T-cell (primary cell): ENCODE results near the gene LIFR. TPM values are rescaled to one million over a fixed set of nuclear protein-coding genes. Genes with fewer than 3 reads are reported as not detected.
A peak's percentile ranks its signal among the peaks of the same experiment; 100 is the strongest.

Experiments
- ATAC-seq, 4 experiments: fragments of 200-7000 bp in 3 of 4; fragments of 150-1000 bp in 1 of 4; cut with Tn5 transposase; replicated peaks in 1 of 4; 1 replicate in 3 of 4; 2 replicates in 1 of 4; pipeline ENCODE4 v1.10.0; 2021; ENCODE audit warnings: moderate library complexity in 3 of 4, mild to moderate bottlenecking in 2 of 4, moderate number of reproducible peaks in 1 of 4
- CTCF ChIA-PET, 2 donors: fragments of 300-600 bp; sonication (Branson Sonifier 250); formaldehyde crosslinking; loops; one replicate each; lab custom pipeline; 2022; ENCODE audit warnings: antibody characterized with exemption in 2 of 2; lab: Charles Lee
- POLR2A ChIA-PET, 2 donors: fragments of 300-600 bp; sonication (Branson Sonifier 250); formaldehyde crosslinking; loops; one replicate each; lab custom pipeline; 2022; ENCODE audit warnings: antibody characterized with exemption in 2 of 2; lab: Charles Lee
- DNase-seq, 35 experiments: peaks; one replicate each; pipeline versions ENCODE4 v3.0.0 to v3.0.0-alpha.2; 2013 to 2023
- H3K27ac ChIP-seq: one replicate; pipeline ENCODE4 v1.5.1; 2013; ENCODE audit warnings: low read length
- H3K27me3 ChIP-seq, 2 experiments: replicated peaks in 1 of 2; 1 replicate in 1 of 2; 2 replicates in 1 of 2; pipeline versions ENCODE4 v1.6.1 to v1.7.0; 2013; ENCODE audit warnings: low read length in 1 of 2, mixed read lengths in 1 of 2; ENCODE audit not compliant: control insufficient read depth in 2 of 2, insufficient read depth in 2 of 2; ENCODE audit errors: extremely low read depth in 1 of 2
- H3K36me3 ChIP-seq, 2 donors: 1 replicate in 1 of 2; 2 replicates in 1 of 2; pipeline versions ENCODE4 v1.6.1 to v1.7.0; 2013; ENCODE audit warnings: low read length in 1 of 2; ENCODE audit not compliant: control insufficient read depth in 2 of 2, insufficient read depth in 1 of 2; ENCODE audit errors: extremely low read depth in 1 of 2
- H3K4me1 ChIP-seq, 2 experiments: 1 replicate in 1 of 2; 2 replicates in 1 of 2; pipeline versions ENCODE4 v1.6.1 to v1.7.0; 2013; ENCODE audit warnings: low read length in 2 of 2, mixed read lengths in 1 of 2; ENCODE audit not compliant: insufficient read depth in 2 of 2, control insufficient read depth in 1 of 2; ENCODE audit errors: extremely low read depth in 1 of 2
- H3K4me3 ChIP-seq, 2 donors: 1 replicate in 1 of 2; 2 replicates in 1 of 2; pipeline versions ENCODE4 v1.5.1 to v1.7.0; 2013; ENCODE audit warnings: mild to moderate bottlenecking in 2 of 2, low read length in 1 of 2, moderate library complexity in 1 of 2; ENCODE audit not compliant: control insufficient read depth in 1 of 2; ENCODE audit errors: extremely low read depth in 1 of 2
- H3K9me3 ChIP-seq: 2 replicates; pipeline ENCODE4 v1.7.0; 2013
- H3K27ac Mint-ChIP-seq, 2 donors: one replicate each; pipeline ENCODE4 v1.8.0; 2020 to 2021; ENCODE audit warnings: mild to moderate bottlenecking in 2 of 2, mixed read lengths in 2 of 2
- H3K27me3 Mint-ChIP-seq, 2 donors: one replicate each; pipeline ENCODE4 v1.8.0; 2021 to 2022; ENCODE audit warnings: mixed read lengths in 2 of 2
- H3K36me3 Mint-ChIP-seq: one replicate; pipeline ENCODE4 v1.8.0; 2021; ENCODE audit warnings: mixed read lengths
- H3K4me1 Mint-ChIP-seq, 3 donors: one replicate each; pipeline ENCODE4 v1.8.0; 2020 to 2022; ENCODE audit warnings: mixed read lengths in 3 of 3, mild to moderate bottlenecking in 1 of 3
- H3K4me3 Mint-ChIP-seq, 3 donors: one replicate each; pipeline ENCODE4 v1.8.0; 2020 to 2022; ENCODE audit warnings: mild to moderate bottlenecking in 3 of 3, mixed read lengths in 3 of 3, moderate library complexity in 3 of 3
- H3K9me3 Mint-ChIP-seq, 3 donors: one replicate each; pipeline ENCODE4 v1.8.0; 2020 to 2022; ENCODE audit warnings: mixed read lengths in 3 of 3
- WGBS: methylation state at CpG from one replicate; pipeline ENCODE4 v1.1.5; 2013; ENCODE audit warnings: missing lambda C conversion rate; ENCODE audit not compliant: insufficient coverage; 5-methylcytosine and 5-hydroxymethylcytosine counted together
- total RNA-seq, 35 experiments: library from RNA in 6 of 35; stranded (reverse) in 6 of 35; fragments of 120-200 nt in 1 of 35; gene quantifications; one replicate each; pipeline versions ENCODE4 v1.2.1 to v1.2.4 and lab custom pipeline; 2013 to 2026

LIFR gene
- total RNA-seq, 5 donors from 2014 or later (not counting 1 experiment from before 2014, with no cell fraction given): 0.12 to 1.2 (median 0.66) TPM; not detected in 1

- Mint-ChIP-seq H3K9me3 (no peaks in the 10 kb centered on the region), H3K27me3 (peaks cover 18 to 21% of the 10 kb centered on the region in 2 donors), H3K36me3 (no peaks in the 10 kb centered on the region), H3K4me3 (no peak overlapping the region), H3K27ac (no peak overlapping the region), H3K4me1 (no peaks in the 10 kb centered on the region)
- Histone ChIP-seq H3K36me3 (no peaks in the 10 kb centered on the region), H3K4me1 (no peaks in the 10 kb centered on the region), H3K9me3 (no peaks in the 10 kb centered on the region), H3K27me3 (peaks cover 6 to 9% of the 10 kb centered on the region in 2 experiments), H3K27ac (no peak overlapping the region), H3K4me3 (no peak overlapping the region)
- ChIA-PET POLR2A (no interaction called here), CTCF (no interaction called here)
- DNase-seq: no peak
- 67% methylated on average over 4 of the region's 6 CpGs for WGBS
- ATAC-seq: no peak
Measured at GRCh38 chr5:38494175-38494574, 62.3 kb downstream of the LIFR start.

- Mint-ChIP-seq H3K27me3 (peaks cover 33 to 47% of the 10 kb centered on the region in 2 donors), H3K36me3 (no peaks in the 10 kb centered on the region), H3K4me3 (no peak overlapping the region), H3K4me1 (no peaks in the 10 kb centered on the region), H3K9me3 (no peaks in the 10 kb centered on the region), H3K27ac (no peak overlapping the region)
- Histone ChIP-seq H3K4me3 (no peak overlapping the region), H3K4me1 (no peaks in the 10 kb centered on the region), H3K36me3 (no peaks in the 10 kb centered on the region), H3K9me3 (no peaks in the 10 kb centered on the region), H3K27me3 (peaks cover 2 to 6% of the 10 kb centered on the region in 2 experiments), H3K27ac (no peak overlapping the region)
- CTCF ChIA-PET: interaction anchor here (0.9 to 1.2 kb wide), 2 partner anchors 42 to 1060 kb away, joined by 3 read pairs; no protein-coding TSS in a partner anchor
- peak in 1 of 35 experiments; percentile 5 for DNase-seq
- ATAC-seq: no peak
- 92% methylated on average over 9 of the region's 10 CpGs for WGBS
- POLR2A ChIA-PET: no interaction called here
Measured at GRCh38 chr5:38483805-38484398, 72.5 kb downstream of the LIFR start.

- 60% methylated on average over 3 of the region's 6 CpGs for WGBS
- H3K4me3 Mint-ChIP-seq: no peak overlapping the region
- no peak overlapping the region for H3K27ac Mint-ChIP-seq
Measured at GRCh38 chr5:38479315-38479904, 77.0 kb downstream of the LIFR start.

GRCh38 chr5:38478878-38479277 lies 77.6 kb downstream of the LIFR start:
- H3K4me1 ChIP-seq: no peaks in the 10 kb centered on the region
- no peak overlapping the region for H3K4me3 Mint-ChIP-seq
- no peaks in the 10 kb centered on the region for H3K9me3 Mint-ChIP-seq
- no peaks in the 10 kb centered on the region for H3K4me1 Mint-ChIP-seq
- POLR2A ChIA-PET: no interaction called here
- no peak overlapping the region for H3K27ac ChIP-seq
- H3K27ac Mint-ChIP-seq: no peak overlapping the region
- peaks cover 2 to 3% of the 10 kb centered on the region in 2 experiments for H3K27me3 ChIP-seq
- peaks cover 34 to 44% of the 10 kb centered on the region in 2 donors for H3K27me3 Mint-ChIP-seq
- CTCF ChIA-PET: interaction anchor here in 1 of 2 donors (1.4 kb wide), 1 partner anchor 37 kb away, joined by 5 read pairs; no protein-coding TSS in a partner anchor
- ATAC-seq (no peak), DNase-seq (no peak)
- no peaks in the 10 kb centered on the region for H3K36me3 ChIP-seq
- WGBS: 36% methylated on average over 1 of the region's 3 CpGs
- no peak overlapping the region for H3K4me3 ChIP-seq
- H3K36me3 Mint-ChIP-seq: no peaks in the 10 kb centered on the region
- H3K9me3 ChIP-seq: no peaks in the 10 kb centered on the region

More at GRCh38 chr5:38479315-38479904, 77.0 kb downstream of the LIFR start:
- ChIA-PET CTCF (interaction anchor here in 1 of 2 donors (1.4 kb wide), 1 partner anchor 37 kb away, joined by 5 read pairs; no protein-coding TSS in a partner anchor), POLR2A (no interaction called here)
- Mint-ChIP-seq H3K9me3 (no peaks in the 10 kb centered on the region), H3K4me1 (no peaks in the 10 kb centered on the region), H3K36me3 (no peaks in the 10 kb centered on the region), H3K27me3 (peaks cover 37 to 48% of the 10 kb centered on the region in 2 donors)
- Histone ChIP-seq H3K36me3 (no peaks in the 10 kb centered on the region), H3K27me3 (peaks cover 3% of the 10 kb centered on the region in 2 experiments), H3K9me3 (no peaks in the 10 kb centered on the region), H3K27ac (no peak overlapping the region), H3K4me1 (no peaks in the 10 kb centered on the region), H3K4me3 (no peak overlapping the region)
- DNase-seq (no peak), ATAC-seq (no peak)

- H3K4me1 Mint-ChIP-seq: no peaks in the 10 kb centered on the region
- ChIA-PET POLR2A (no interaction called here), CTCF (interaction anchor here in 1 of 2 donors (1.4 kb wide), 1 partner anchor 36 kb away, joined by 5 read pairs; no protein-coding TSS in a partner anchor)
- no peaks in the 10 kb centered on the region for H3K36me3 ChIP-seq
- H3K9me3 Mint-ChIP-seq: no peaks in the 10 kb centered on the region
- H3K4me1 ChIP-seq: no peaks in the 10 kb centered on the region
- H3K9me3 ChIP-seq: no peaks in the 10 kb centered on the region
- H3K36me3 Mint-ChIP-seq: no peaks in the 10 kb centered on the region
- ATAC-seq (no peak), DNase-seq (no peak)
- H3K4me3 ChIP-seq: no peak overlapping the region
- H3K27me3 ChIP-seq: peaks cover 1 to 5% of the 10 kb centered on the region in 2 experiments
- no CpG with 5 or more reads among the region's 3 CpGs for WGBS
- H3K27me3 Mint-ChIP-seq: peaks cover 34 to 44% of the 10 kb centered on the region in 2 donors
- H3K4me3 Mint-ChIP-seq: no peak overlapping the region
- no peak overlapping the region for H3K27ac ChIP-seq
- no peak overlapping the region for H3K27ac Mint-ChIP-seq
Measured at GRCh38 chr5:38478166-38478565, 78.3 kb downstream of the LIFR start.

- Histone ChIP-seq H3K27ac (no peak overlapping the region), H3K4me1 (no peaks in the 10 kb centered on the region)
- peaks cover 48 to 53% of the 10 kb centered on the region in 2 donors for H3K27me3 Mint-ChIP-seq
Measured at GRCh38 chr5:38473008-38473407, 83.4 kb downstream of the LIFR start.

More at GRCh38 chr5:38473008-38473407, 83.4 kb downstream of the LIFR start:
- DNase-seq: no peak
- no peak overlapping the region for H3K4me3 Mint-ChIP-seq
- H3K9me3 Mint-ChIP-seq: no peaks in the 10 kb centered on the region
- Histone ChIP-seq H3K4me3 (no peak overlapping the region), H3K9me3 (no peaks in the 10 kb centered on the region), H3K36me3 (no peaks in the 10 kb centered on the region), H3K27me3 (peaks cover 5 to 37% of the 10 kb centered on the region in 2 experiments)
- H3K27ac Mint-ChIP-seq: no peak overlapping the region
- WGBS: 47% methylated on average over 8 of the region's 8 CpGs
- ChIA-PET POLR2A (no interaction called here), CTCF (interaction anchor here in 1 of 2 donors (2.9 kb wide), 1 partner anchor 31 kb away, joined by 10 read pairs; no protein-coding TSS in a partner anchor)
- H3K36me3 Mint-ChIP-seq: no peaks in the 10 kb centered on the region
- no peak for ATAC-seq
- no peaks in the 10 kb centered on the region for H3K4me1 Mint-ChIP-seq
